Panc1 (cell line): Measurements from ENCODE around the gene PRODH.
"Not testable (repeated sequence)": the region's sequence is repeated elsewhere in the genome, so short reads cannot be mapped to it uniquely, and the experiment has no call there.

Source experiments
- CTCF ChIP-seq: fragments of 450-650 bp; IDR thresholded peaks from 2 replicates; pipeline ENCODE4 v1.5.1; 2017; ENCODE audit warnings: mild to moderate bottlenecking
- POLR2AphosphoS5 ChIP-seq: IDR thresholded peaks from 2 replicates; pipeline ENCODE4 v1.6.1; 2012; ENCODE audit warnings: mild to moderate bottlenecking, low read depth, low read length, moderate library complexity
- REST ChIP-seq, 2 experiments: IDR thresholded peaks; 2 replicates each; pipeline ENCODE4 v1.6.1; 2011 to 2012; ENCODE audit warnings: low read depth in 2 of 2, control low read depth in 1 of 2, low read length in 1 of 2, mild to moderate bottlenecking in 1 of 2, moderate library complexity in 1 of 2; ENCODE audit not compliant: insufficient read depth in 1 of 2

- not testable (repeated sequence) for TF ChIP-seq CTCF; POLR2AphosphoS5; REST (IDR thresholded peaks at IDR 0.05; ENCODE audit: insufficient read depth in 1 of 2, low read depth in 2 of 2, low read length in 1 of 2)
These were observed 17.0 kb upstream of the PRODH start for GRCh38 chr22:18953128-18953527.
